Measurements from ENCODE around the gene RFX7. TPM values are rescaled to one million over a fixed set of nuclear protein-coding genes. Genes with fewer than 3 reads are reported as not detected.
"Not testable (repeated sequence)": the region's sequence is repeated elsewhere in the genome, so short reads cannot be mapped to it uniquely, and the experiment has no call there.

The RFX7 gene
- total RNA-seq, 2 experiments from 2014 or later, result 44.1 to 58.9 TPM

DNA sequence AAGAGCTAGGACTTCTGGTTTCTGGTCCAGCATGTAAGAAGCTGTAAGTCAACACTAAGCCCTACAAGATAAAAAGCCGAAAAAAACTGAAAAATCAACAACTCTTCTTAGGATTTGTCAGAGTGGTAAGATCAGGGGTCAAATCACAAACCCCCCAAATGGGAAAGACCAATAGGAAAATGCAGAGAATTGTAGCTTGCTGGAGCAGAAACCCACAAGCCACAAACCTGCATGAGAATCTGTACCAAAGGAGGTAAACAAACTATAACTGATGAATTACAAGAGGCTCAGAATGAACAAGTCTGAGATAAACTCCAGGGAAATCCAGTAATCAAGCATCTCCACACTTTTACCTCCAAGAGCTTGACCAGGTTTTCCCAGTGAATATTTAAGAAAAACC, 36.0 kb downstream of the RFX7 start:
- peaks cover 51% of the 10 kb centered on the region for H3K36me3 Mint-ChIP-seq
- peaks cover 9% of the 10 kb centered on the region for H3K9me3 Mint-ChIP-seq (ENCODE audit: low read depth)
- H3K27me3 Mint-ChIP-seq, result no peaks in the 10 kb centered on the region
- DNase-seq, result peak; percentile 50
- peak overlapping the region; percentile 24 for H3K27ac Mint-ChIP-seq
- H3K4me1 Mint-ChIP-seq, result peaks cover 56% of the 10 kb centered on the region
- CTCF ChIA-PET, result interaction anchor here (1.2 kb wide), 1 partner anchor 8 kb away, joined by 5 read pairs; no protein-coding TSS in a partner anchor
- ATAC-seq, result peak; percentile 58
- peak overlapping the region; percentile 2 for H3K4me3 Mint-ChIP-seq

DNA sequence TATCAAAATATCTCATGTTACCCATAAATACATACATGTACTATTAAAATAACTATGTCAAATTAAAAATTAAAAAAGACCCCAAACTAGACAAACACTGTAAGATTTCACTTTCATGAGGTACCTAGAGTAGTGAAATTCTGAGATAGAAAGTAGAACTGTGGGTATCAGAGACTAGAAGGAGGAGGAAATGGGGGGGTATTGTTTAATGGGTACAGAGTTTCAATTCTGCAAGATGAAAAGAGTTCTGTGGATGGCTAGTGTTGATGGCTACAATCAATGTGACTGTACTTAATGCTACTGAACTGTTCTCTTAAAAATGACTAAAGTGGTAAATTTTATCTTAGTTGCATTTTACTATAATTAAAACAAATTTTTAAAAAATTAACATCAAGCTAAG, 36.6 kb downstream of the RFX7 start:
- Mint-ChIP-seq H3K9me3 (ENCODE audit: low read depth) (peaks cover 9% of the 10 kb centered on the region), H3K27ac (peak overlapping the region; percentile 39), H3K27me3 (no peaks in the 10 kb centered on the region), H3K36me3 (peaks cover 48% of the 10 kb centered on the region), H3K4me3 (no peak overlapping the region), H3K4me1 (peaks cover 58% of the 10 kb centered on the region)
- CTCF ChIA-PET, result interaction anchor here (1.2 kb wide), 1 partner anchor 9 kb away, joined by 5 read pairs; no protein-coding TSS in a partner anchor
- ATAC-seq, result no peak
- no peak for DNase-seq

DNA sequence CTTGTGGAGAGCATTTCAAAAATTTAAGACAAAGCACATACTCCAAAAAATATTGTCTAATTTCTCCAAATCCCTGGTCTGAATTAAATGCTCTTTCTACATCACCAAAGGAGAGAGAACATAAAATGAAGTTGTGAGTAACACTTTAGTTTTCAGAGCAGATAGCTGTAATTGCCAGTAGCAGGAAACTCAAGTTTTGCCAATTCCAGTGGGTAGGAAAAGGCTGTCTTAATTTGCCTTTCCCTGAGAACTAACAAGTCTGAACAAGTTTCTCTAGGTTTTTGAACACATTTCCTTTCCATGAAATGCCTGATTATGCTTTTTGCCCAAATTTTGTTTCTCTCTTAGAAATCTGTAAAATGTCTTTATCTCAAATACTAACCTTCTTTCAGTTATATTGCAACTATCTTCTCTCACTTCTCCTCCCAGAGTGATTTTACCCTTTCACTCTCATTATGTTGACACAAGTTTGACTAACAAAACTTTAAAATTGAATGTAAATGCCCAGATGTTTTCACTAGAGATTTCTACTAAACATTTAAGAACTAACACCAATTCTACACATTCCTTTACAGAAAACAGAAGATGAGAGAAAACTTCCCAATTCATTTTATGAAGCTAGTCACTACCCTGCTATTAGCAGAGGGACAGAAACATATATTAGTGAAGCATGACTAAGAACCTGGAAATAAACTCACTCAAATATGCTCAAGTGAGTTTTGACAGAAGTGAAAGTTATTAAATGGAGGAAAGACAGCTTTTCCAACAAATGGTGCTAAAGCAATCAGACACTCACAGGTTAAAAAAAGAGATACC, 38.4 kb downstream of the RFX7 start:
- ATAC-seq (no peak), DNase-seq (no peak)
- no peak overlapping the region for H3K4me3 Mint-ChIP-seq
- peaks cover 58% of the 10 kb centered on the region for H3K4me1 Mint-ChIP-seq
- no peaks in the 10 kb centered on the region for H3K27me3 Mint-ChIP-seq
- peaks cover 6% of the 10 kb centered on the region for H3K9me3 Mint-ChIP-seq (ENCODE audit: low read depth)
- no peak overlapping the region for H3K27ac Mint-ChIP-seq
- peaks cover 32% of the 10 kb centered on the region for H3K36me3 Mint-ChIP-seq
- CTCF ChIA-PET, result interaction anchor here (1.2 kb wide), 1 partner anchor 40 kb away, joined by 3 read pairs; no protein-coding TSS in a partner anchor

DNA sequence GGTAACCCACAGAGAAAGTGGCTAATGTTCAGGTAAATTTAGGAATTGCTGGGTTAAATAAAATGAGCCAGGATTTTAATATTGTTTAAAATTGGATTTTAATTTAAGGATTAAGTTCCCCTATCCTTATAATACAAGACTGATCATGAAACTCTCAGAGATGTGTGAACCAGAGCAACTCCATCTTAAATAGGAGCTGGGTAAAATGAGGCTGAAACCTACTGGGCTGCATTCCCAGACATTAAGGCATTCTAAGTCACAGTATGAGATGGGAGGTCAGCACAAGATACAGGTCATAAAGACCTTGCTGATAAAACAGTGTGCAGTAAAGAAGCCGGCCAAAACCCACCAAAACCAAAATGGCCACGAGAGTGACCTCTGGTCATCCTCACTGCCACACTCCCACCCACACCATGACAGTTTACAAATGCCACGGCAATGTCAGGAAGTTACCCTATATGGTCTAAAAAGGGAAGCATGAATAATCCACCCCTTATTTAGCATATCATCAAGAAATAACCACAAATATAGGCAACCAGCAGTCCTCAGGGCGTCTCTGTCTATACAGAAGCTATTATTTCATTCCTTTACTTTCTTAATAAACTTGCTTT, 40.3 kb downstream of the RFX7 start:
- H3K4me3 Mint-ChIP-seq; CTCF ChIA-PET; H3K27me3 Mint-ChIP-seq; H3K9me3 Mint-ChIP-seq (ENCODE audit: low read depth); DNase-seq; H3K27ac Mint-ChIP-seq; ATAC-seq: not testable (repeated sequence)
- peaks cover 50% of the 10 kb centered on the region for H3K4me1 Mint-ChIP-seq
- peaks cover 18% of the 10 kb centered on the region for H3K36me3 Mint-ChIP-seq

DNA sequence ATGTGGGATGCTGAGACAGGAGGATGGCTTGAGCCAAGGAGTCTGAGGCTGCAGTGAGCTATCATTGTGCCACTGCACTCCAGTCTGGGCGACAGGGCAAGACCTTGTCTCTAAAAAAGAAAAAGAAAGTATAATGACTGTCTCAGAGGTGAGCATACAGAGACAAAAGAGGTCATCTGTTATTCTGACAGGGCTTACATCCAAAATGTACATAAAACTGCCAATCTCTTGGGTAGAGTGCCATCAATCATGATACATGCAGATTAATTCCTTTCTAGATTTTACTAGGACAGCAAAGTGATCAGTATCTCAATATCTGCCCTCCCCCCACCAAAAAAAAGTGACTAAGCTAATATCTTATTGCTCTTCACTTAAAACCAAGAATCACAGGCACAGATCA, 41.0 kb downstream of the RFX7 start:
- no peak overlapping the region for H3K27ac Mint-ChIP-seq
- H3K9me3 Mint-ChIP-seq (ENCODE audit: low read depth), result no peaks in the 10 kb centered on the region
- H3K4me1 Mint-ChIP-seq, result peaks cover 43% of the 10 kb centered on the region
- H3K36me3 Mint-ChIP-seq, result peaks cover 20% of the 10 kb centered on the region
- ATAC-seq (no peak), DNase-seq (no peak)
- CTCF ChIA-PET, result no interaction called here
- no peak overlapping the region for H3K4me3 Mint-ChIP-seq
- H3K27me3 Mint-ChIP-seq, result no peaks in the 10 kb centered on the region

DNA sequence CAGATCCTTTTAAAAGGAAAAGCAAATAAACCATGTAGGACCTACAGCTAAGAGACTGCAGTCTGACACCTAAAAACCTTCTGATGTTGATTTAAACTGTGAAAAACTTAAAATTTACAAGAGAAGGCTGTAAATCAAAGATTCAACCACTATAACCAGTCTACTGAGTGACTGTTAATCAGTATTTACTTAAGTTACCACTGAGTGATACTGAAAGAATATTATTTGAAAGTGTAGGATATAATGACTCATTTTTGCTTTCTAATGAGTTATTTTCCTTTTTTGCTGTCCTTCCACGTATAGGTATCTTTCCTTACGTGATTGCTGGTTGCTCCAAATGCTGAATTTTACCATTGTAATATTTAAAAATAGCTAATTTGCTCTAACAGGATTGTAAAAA, 44.6 kb downstream of the RFX7 start:
- H3K4me1 Mint-ChIP-seq, result peaks cover 11% of the 10 kb centered on the region
- no peak overlapping the region for H3K27ac Mint-ChIP-seq
- no peak for DNase-seq
- peaks cover 18% of the 10 kb centered on the region for H3K36me3 Mint-ChIP-seq
- peak; percentile 30 for ATAC-seq
- no peaks in the 10 kb centered on the region for H3K9me3 Mint-ChIP-seq (ENCODE audit: low read depth)
- CTCF ChIA-PET, result interaction anchor here (0.8 kb wide), 1 partner anchor 46 kb away, joined by 3 read pairs; no protein-coding TSS in a partner anchor
- no peaks in the 10 kb centered on the region for H3K27me3 Mint-ChIP-seq
- H3K4me3 Mint-ChIP-seq, result no peak overlapping the region

DNA sequence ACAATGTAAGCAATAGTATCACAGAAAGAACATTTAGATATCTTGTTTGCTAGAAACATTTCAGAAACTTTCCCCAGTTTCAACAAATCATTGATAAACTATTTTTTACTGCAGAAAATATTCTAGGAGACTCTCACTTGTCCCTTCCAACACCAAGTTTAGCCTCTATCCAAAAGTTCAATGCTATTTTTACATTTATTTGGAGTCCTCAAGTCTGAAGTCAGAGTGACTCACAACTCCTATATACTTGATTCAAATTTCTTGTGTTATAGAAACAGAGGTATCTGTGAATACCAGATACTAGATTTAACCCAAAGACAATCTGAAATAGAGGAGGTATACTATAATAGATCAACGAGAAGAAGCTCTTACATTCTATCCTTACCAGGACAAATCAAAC, 49.6 kb downstream of the RFX7 start:
- H3K9me3 Mint-ChIP-seq (ENCODE audit: low read depth), result no peaks in the 10 kb centered on the region
- H3K4me3 Mint-ChIP-seq, result no peak overlapping the region
- H3K36me3 Mint-ChIP-seq, result peaks cover 21% of the 10 kb centered on the region
- ATAC-seq (no peak), DNase-seq (no peak)
- H3K27ac Mint-ChIP-seq, result no peak overlapping the region
- CTCF ChIA-PET, result no interaction called here
- H3K27me3 Mint-ChIP-seq, result no peaks in the 10 kb centered on the region
- H3K4me1 Mint-ChIP-seq, result peaks cover 10% of the 10 kb centered on the region

DNA sequence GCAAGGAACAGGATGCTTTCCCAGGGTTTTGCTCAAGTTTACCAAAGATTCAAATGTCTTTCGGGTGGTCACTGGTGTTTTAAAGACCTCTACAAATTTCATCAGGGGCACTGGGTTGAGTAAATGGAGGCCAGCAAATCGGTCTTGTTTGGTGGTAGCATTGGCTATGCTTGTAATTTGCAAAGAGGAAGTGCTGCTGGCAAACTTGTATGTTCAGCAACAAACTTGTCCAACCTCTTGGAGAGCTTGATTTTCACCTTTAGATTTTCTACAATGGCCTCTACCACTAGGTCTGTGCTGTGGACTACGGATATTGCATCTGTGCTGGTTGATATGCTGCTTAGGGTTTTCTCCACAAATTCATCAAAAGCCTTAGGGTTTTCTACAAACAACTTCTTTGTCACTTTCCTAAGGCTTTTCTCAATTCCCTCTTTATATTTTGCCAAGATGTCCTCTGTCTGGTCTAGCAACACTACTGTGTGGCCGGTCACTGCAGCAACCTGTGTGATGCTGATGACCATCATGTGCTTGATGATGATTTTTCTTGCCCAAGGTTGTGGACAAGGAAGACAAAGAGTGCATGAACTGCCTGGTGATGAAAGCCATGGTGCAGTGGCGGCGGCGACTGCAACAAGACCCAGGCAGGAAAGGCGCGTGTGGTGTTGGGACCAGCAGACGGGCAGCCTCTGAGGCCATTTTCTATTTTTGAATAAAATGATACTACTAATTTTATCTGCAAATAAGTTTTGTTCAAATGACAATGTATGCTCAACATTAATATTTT, 50.8 kb downstream of the RFX7 start:
- Mint-ChIP-seq H3K9me3 (ENCODE audit: low read depth) (no peaks in the 10 kb centered on the region), H3K27me3 (no peaks in the 10 kb centered on the region), H3K27ac (no peak overlapping the region), H3K4me1 (peaks cover 12% of the 10 kb centered on the region), H3K36me3 (peaks cover 19% of the 10 kb centered on the region), H3K4me3 (no peak overlapping the region)
- DNase-seq, result no peak
- no peak for ATAC-seq
- CTCF ChIA-PET, result no interaction called here

DNA sequence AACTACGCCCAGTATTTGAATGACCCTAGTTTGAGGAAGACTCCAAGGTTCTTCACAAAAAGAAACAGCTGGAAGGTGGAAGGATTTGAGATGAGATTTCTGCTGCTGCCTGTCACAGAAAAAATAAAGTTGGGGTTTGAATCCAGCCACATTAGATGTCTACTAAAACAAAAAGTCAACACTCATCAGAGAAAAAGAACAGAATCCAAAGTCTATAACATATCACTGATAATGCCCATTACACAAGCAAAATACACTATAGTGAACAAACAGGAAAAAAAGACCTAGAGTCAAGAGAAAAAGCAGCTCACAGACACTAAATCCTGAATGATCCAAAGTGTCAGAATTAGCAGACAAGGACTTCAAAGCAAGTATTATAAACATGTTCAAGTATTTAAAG, 56.0 kb downstream of the RFX7 start:
- no peak for DNase-seq
- CTCF ChIA-PET, result interaction anchor here (0.8 kb wide), 1 partner anchor 16 kb away, joined by 4 read pairs; no protein-coding TSS in a partner anchor
- Mint-ChIP-seq H3K27ac (no peak overlapping the region), H3K4me1 (peaks cover 34% of the 10 kb centered on the region), H3K9me3 (ENCODE audit: low read depth) (no peaks in the 10 kb centered on the region), H3K4me3 (no peak overlapping the region), H3K36me3 (peaks cover 13% of the 10 kb centered on the region), H3K27me3 (no peaks in the 10 kb centered on the region)
- ATAC-seq, result no peak

DNA sequence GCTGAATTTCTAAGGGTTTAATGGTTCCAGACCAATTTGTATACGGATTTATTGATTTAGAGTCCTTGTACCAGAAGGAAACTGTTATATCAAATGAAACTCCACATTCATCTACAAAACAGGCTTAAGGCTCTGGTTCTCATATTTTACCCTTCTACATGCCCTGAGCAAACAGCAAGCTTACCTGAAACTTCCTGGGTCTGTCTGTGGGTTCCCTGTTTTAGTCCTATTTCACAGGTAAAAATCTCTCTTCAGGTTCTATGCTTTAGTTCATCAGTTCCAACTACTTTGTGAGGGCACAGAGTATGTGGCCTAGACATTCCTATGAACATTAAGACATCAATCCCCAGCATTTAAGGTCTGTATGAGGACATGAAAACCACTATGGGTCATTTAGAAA, 57.7 kb downstream of the RFX7 start:
- Mint-ChIP-seq H3K4me3 (no peak overlapping the region), H3K36me3 (peaks cover 15% of the 10 kb centered on the region), H3K27me3 (no peaks in the 10 kb centered on the region), H3K4me1 (peaks cover 32% of the 10 kb centered on the region), H3K9me3 (ENCODE audit: low read depth) (no peaks in the 10 kb centered on the region), H3K27ac (peak overlapping the region; percentile 28)
- CTCF ChIA-PET, result interaction anchor here (0.7 to 1.3 kb wide), 2 partner anchors 11 to 30 kb away, joined by 3 read pairs; no protein-coding TSS in a partner anchor
- ATAC-seq (peak; percentile 23), DNase-seq (no peak)

DNA sequence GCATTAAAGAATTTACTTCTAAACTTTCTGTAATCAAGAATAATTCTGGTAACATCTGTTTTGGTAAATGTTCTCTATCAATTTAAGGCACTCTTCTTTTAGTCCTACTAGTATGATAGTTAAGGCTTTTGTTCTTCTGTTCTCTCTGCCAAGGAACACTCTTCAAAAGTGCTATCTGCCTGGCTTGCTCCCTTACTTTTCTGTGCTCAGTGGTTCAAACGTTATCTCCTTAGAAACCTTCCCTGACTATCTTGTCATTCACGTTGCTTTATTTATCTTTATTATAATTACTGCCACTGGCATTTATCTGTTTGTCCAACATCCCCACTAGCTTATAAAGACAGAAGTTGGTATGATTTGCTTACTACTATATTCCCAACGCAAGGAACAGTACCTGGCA, 59.2 kb downstream of the RFX7 start:
- H3K4me1 Mint-ChIP-seq, result peaks cover 29% of the 10 kb centered on the region
- peaks cover 12% of the 10 kb centered on the region for H3K36me3 Mint-ChIP-seq
- no peaks in the 10 kb centered on the region for H3K9me3 Mint-ChIP-seq (ENCODE audit: low read depth)
- DNase-seq (no peak), ATAC-seq (no peak)
- H3K27ac Mint-ChIP-seq, result no peak overlapping the region
- CTCF ChIA-PET, result no interaction called here
- H3K4me3 Mint-ChIP-seq, result no peak overlapping the region
- H3K27me3 Mint-ChIP-seq, result no peaks in the 10 kb centered on the region

DNA sequence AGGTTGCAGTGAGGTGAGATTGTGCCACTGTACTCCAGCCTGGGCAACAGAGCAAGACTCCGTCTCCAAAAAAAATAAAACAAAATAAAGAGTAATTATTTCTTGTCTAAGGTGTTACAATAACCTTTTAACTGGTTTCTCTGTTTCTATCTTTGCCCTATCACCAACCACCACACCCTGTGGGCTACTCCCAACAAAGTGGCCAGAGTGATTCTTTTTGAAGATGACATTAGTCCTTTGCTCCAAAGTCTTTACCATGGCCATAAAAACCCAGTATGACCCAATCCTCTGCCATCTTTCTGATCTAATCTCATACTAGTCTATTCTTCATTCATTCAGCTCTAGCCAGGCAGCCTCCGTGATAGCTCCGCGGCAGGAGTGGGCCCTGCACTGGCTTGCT, 62.8 kb downstream of the RFX7 start:
- no peak overlapping the region for H3K4me3 Mint-ChIP-seq
- no peaks in the 10 kb centered on the region for H3K9me3 Mint-ChIP-seq (ENCODE audit: low read depth)
- DNase-seq (no peak), ATAC-seq (no peak)
- peaks cover 22% of the 10 kb centered on the region for H3K36me3 Mint-ChIP-seq
- no peaks in the 10 kb centered on the region for H3K27me3 Mint-ChIP-seq
- H3K27ac Mint-ChIP-seq, result no peak overlapping the region
- peaks cover 19% of the 10 kb centered on the region for H3K4me1 Mint-ChIP-seq
- CTCF ChIA-PET, result interaction anchor here (0.7 kb wide), 1 partner anchor 69 kb away, joined by 6 read pairs; no protein-coding TSS in a partner anchor

DNA sequence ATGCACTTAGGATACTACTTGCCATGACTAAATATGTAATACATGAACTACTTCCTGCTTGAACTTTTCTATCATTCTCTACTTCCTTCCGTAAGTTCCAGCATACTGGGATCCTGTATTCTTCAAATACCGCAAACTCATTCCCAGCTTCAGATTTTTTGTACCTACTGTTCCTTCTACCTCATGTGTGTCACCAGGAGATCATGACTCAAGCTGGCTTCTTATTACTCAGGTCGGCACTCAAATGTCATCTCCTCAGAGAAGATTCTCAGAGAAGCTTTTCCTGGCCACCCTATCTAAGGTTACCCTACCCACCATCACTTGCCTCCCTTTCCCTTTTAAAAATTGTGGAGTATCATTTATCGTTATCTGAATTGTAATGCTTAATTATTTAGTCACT, 66.7 kb downstream of the RFX7 start:
- CTCF ChIA-PET, result no interaction called here

More for the DNA sequence above, 66.7 kb downstream of the RFX7 start:
- Mint-ChIP-seq H3K36me3 (peaks cover 33% of the 10 kb centered on the region), H3K27ac (no peak overlapping the region), H3K27me3 (no peaks in the 10 kb centered on the region), H3K4me1 (peaks cover 24% of the 10 kb centered on the region), H3K4me3 (no peak overlapping the region), H3K9me3 (ENCODE audit: low read depth) (no peaks in the 10 kb centered on the region)
- DNase-seq (no peak), ATAC-seq (no peak)
